Epithelial cell of prostate (primary cell): ENCODE data around the gene SLC12A1.
A peak's percentile ranks its signal among the peaks of the same experiment; 100 is the strongest.

Experiments
- DNase-seq: peaks from one replicate; pipeline ENCODE4 v3.0.0-alpha.2; 2011; ENCODE audit warnings: low read depth, low spot score
- H3K27ac ChIP-seq: fragments of 450-650 bp; 2 replicates; pipeline ENCODE4 v1.5.1; 2017; ENCODE audit warnings: mild to moderate bottlenecking

Gene SLC12A1

GRCh38 chr15:48337607-48338006 is 131.5 kb downstream of the SLC12A1 start:
- no peak overlapping the region for H3K27ac ChIP-seq
- no peak for DNase-seq

DNA sequence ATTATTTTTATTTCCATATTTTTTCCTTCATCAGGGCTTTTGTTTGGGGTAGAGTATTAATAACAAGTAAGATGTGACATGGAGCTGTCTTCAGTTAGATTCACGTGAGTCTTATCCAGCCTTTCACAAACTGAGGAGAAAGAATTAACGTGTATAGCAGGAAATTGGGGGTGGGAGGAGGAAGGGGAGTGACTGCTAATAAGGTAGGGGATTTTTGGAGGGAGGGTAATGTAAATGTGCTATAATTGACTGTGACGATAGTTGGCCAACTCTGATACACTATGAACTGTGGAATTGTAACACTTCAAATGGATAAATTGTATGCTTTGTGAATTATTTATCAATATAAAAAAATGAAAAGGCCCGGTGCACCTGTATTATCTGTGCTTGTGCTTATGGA is 134.0 kb downstream of the SLC12A1 start:
- DNase-seq, result no peak
- no peak overlapping the region for H3K27ac ChIP-seq

GRCh38 chr15:48343865-48344264 is 137.8 kb downstream of the SLC12A1 start:
- no peak for DNase-seq
- H3K27ac ChIP-seq, result no peak overlapping the region

GRCh38 chr15:48345516-48345915 is 139.4 kb downstream of the SLC12A1 start:
- no peak overlapping the region for H3K27ac ChIP-seq

GRCh38 chr15:48352474-48353072 is 146.5 kb downstream of the SLC12A1 start:
- DNase-seq, result peak; percentile 14
- H3K27ac ChIP-seq, result no peak overlapping the region

More at GRCh38 chr15:48345516-48345915, 139.4 kb downstream of the SLC12A1 start:
- no peak for DNase-seq
